Hypothalamus (tissue), 51 donors: ENCODE results near the gene KRTAP3-1.
A peak's percentile ranks its signal among the peaks of the same experiment; 100 is the strongest.

Experiments
- DNase-seq, 51 donors: peaks; one replicate each; lab custom pipeline; 2025; lab: John Stamatoyannopoulos, UW

The KRTAP3-1 gene

GRCh38 chr17:40980596-40980995 lies 28.3 kb downstream of the KRTAP3-1 start:
- DNase-seq, result peak in 23 of 51 donors; percentile 1 to 48 (median 18)

- no peak for DNase-seq
Measured at GRCh38 chr17:40980117-40980516, 28.8 kb downstream of the KRTAP3-1 start.

GRCh38 chr17:40978575-40979151 lies 30.3 kb downstream of the KRTAP3-1 start:
- DNase-seq, result no peak

GRCh38 chr17:40975516-40975915 lies 33.4 kb downstream of the KRTAP3-1 start:
- no peak for DNase-seq

GRCh38 chr17:40974366-40974765 lies 34.6 kb downstream of the KRTAP3-1 start:
- DNase-seq, result no peak

- DNase-seq, result no peak
Measured at GRCh38 chr17:40967582-40967981, 41.3 kb downstream of the KRTAP3-1 start.

GRCh38 chr17:40966848-40967247 lies 42.1 kb downstream of the KRTAP3-1 start, which contains the start of gene KRT39:
TSS of gene KRT39 (minus strand) at chr17:40966948. CDS start at chr17:40966856, 92 bp downstream.
- DNase-seq, result no peak

GRCh38 chr17:40963838-40964237 lies 45.1 kb downstream of the KRTAP3-1 start:
- DNase-seq, result no peak

GRCh38 chr17:40962059-40962561 lies 46.8 kb downstream of the KRTAP3-1 start:
- no peak for DNase-seq

- no peak for DNase-seq
Measured at GRCh38 chr17:40961591-40961990, 47.3 kb downstream of the KRTAP3-1 start.

GRCh38 chr17:40960144-40960543 lies 48.8 kb downstream of the KRTAP3-1 start:
- DNase-seq, result no peak
